BJ (cell line): ENCODE results near the gene AP2S1. TPM values are rescaled to one million over a fixed set of nuclear protein-coding genes. Genes with fewer than 3 reads are reported as not detected.

Experiments used
- CTCF ChIA-PET: fragments of 350-600 bp; formaldehyde crosslinking; extraction: SDS; loops from one replicate; lab custom pipeline; 2021; ENCODE audit warnings: antibody characterized with exemption, inconsistent platforms; lab: Yijun Ruan, JAX
- POLR2A ChIA-PET: fragments of 300-600 bp; sonication (Branson Sonifier 250); formaldehyde crosslinking; extraction: SDS; loops from one replicate; lab custom pipeline; 2021; ENCODE audit warnings: antibody characterized with exemption; lab: Charles Lee
- DNase-seq: peaks from one replicate; pipeline ENCODE4 v3.0.0-alpha.2; 2011; ENCODE audit warnings: low read depth
- H3K27me3 ChIP-seq: 2 replicates; pipeline ENCODE4 v1.6.0; 2011; ENCODE audit warnings: low read length; ENCODE audit not compliant: control insufficient read depth, insufficient read depth
- H3K36me3 ChIP-seq: 2 replicates; pipeline ENCODE4 v1.5.1; 2011; ENCODE audit warnings: low read length; ENCODE audit not compliant: control insufficient read depth, insufficient read depth
- H3K4me3 ChIP-seq: 2 replicates; pipeline ENCODE4 v1.5.1; 2011; ENCODE audit warnings: low read depth, mild to moderate bottlenecking, control low read depth, low read length
- polyA plus RNA-seq: library from polyadenylated mRNA; depleted of rRNA; stranded (reverse); fragments of >200 nt; gene quantifications from 2 replicates; pipeline ENCODE4 v1.2.3, GENCODE V29; 2011
- TF ChIP-seq, protein P1 (sequence below): IDR thresholded peaks from 2 replicates; pipeline ENCODE4 v1.5.1; 2011; ENCODE audit warnings: low read depth, mild to moderate bottlenecking, control low read depth, inconsistent platforms, low read length, moderate library complexity; ENCODE audit not compliant: insufficient read depth

AP2S1 gene
- polyA plus RNA-seq, 1 experiment = 181 TPM

DNA sequence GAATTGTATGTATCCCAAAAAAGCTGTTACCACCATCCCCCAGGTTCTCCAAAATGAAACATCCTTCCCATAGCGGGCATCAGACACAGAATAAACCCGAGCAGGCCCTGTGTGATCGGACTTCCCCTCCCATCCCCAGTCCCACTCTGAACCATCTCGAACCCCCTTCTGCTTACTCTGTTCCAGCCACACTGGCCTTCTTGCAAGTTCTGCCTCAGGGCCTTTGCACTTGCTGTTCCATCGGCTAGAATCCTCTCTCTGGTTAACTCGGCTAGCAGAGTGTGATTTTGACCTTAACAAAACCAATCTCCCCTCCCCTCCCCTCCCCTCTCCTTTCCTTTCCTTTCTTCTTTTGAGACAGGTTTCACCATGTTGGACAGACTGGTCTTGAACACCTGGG lies 15.7 kb downstream of the AP2S1 start:
- ChIA-PET CTCF (interaction anchor here (1.8 kb wide), 1 partner anchor 77 kb away, joined by 6 read pairs; no protein-coding TSS in a partner anchor), POLR2A (no interaction called here)
- H3K4me3 ChIP-seq = no peak overlapping the region
- no peaks in the 10 kb centered on the region for H3K27me3 ChIP-seq
- no peak for DNase-seq
- H3K36me3 ChIP-seq = peaks cover 13% of the 10 kb centered on the region
- TF ChIP-seq, protein P1, sequence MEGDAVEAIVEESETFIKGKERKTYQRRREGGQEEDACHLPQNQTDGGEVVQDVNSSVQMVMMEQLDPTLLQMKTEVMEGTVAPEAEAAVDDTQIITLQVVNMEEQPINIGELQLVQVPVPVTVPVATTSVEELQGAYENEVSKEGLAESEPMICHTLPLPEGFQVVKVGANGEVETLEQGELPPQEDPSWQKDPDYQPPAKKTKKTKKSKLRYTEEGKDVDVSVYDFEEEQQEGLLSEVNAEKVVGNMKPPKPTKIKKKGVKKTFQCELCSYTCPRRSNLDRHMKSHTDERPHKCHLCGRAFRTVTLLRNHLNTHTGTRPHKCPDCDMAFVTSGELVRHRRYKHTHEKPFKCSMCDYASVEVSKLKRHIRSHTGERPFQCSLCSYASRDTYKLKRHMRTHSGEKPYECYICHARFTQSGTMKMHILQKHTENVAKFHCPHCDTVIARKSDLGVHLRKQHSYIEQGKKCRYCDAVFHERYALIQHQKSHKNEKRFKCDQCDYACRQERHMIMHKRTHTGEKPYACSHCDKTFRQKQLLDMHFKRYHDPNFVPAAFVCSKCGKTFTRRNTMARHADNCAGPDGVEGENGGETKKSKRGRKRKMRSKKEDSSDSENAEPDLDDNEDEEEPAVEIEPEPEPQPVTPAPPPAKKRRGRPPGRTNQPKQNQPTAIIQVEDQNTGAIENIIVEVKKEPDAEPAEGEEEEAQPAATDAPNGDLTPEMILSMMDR = no peak

DNA sequence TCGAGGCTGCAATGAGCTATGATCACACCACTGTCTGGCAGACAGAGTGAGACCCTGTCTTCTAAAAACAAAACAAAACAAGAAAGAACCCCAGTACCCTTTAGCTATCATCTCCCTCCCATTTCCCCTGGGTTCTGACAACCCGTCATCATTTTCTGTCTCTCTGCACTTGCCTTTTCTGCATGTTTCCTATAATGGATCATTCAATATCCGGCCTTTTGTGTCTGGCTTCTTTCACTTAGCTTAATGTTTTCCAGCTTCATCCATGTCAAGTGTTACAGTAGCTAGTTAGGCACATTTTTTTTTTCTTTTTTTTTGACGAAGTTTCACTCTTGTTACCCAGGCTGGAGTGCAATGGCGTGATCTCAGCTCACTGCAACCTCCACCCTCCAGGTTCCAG lies 16.5 kb downstream of the AP2S1 start:
- DNase-seq = no peak
- TF ChIP-seq, protein P1 = no peak

DNA sequence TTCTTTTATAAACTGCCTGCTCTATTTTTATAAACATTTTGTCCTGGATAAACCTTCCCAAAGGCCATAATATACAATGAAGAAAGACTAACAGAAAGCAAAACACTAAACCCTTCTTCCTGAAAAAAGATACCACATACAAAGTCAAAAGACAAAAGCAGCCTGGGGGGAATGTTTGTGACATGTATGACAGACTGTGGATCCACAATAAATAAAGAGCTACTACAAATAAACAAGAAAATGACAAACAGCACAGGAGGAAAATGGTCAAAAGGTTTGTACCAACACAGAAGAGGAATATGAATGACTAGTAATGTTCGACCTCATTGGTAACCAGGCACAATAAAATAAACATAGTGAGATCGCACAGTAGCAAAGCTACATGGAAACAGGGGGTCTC lies 19.8 kb downstream of the AP2S1 start:
- Histone ChIP-seq H3K36me3 (no peaks in the 10 kb centered on the region), H3K4me3 (no peak overlapping the region), H3K27me3 (no peaks in the 10 kb centered on the region)
- ChIA-PET CTCF (interaction anchor here (0.7 to 2.0 kb wide), 5 partner anchors 8 to 137 kb away, joined by 3 to 8 read pairs (median 7); no protein-coding TSS in a partner anchor), POLR2A (no interaction called here)
- TF ChIP-seq, protein P1 = no peak
- no peak for DNase-seq

More for the DNA sequence above, 16.5 kb downstream of the AP2S1 start:
- H3K27me3 ChIP-seq = no peaks in the 10 kb centered on the region
- ChIA-PET CTCF (interaction anchor here (0.6 to 1.8 kb wide), 6 partner anchors 67 to 245 kb away, joined by 3 to 6 read pairs (median 3); no protein-coding TSS in a partner anchor), POLR2A (no interaction called here)
- peaks cover 10% of the 10 kb centered on the region for H3K36me3 ChIP-seq
- no peak overlapping the region for H3K4me3 ChIP-seq

DNA sequence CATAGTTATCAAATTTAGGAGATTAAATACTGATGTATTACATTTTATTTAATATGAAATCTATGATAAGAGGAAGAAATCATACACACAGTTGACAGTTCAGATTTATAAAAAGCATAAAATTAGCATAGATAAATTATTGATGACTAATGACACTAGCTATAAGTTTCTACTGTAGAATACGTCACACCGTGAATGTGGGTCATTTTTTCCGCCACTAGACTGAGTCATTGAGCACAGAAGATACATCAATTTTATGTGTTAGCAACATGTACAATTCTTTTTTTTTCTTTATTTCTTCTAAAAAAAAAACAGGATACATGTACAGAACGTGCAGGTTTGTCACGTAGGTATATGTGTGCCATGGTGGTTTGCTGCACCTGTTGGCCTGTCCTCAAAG lies 22.2 kb downstream of the AP2S1 start:
- POLR2A ChIA-PET = no interaction called here
- Histone ChIP-seq H3K36me3 (no peaks in the 10 kb centered on the region), H3K4me3 (no peak overlapping the region), H3K27me3 (no peaks in the 10 kb centered on the region)
- TF ChIP-seq, protein P1 = no peak
- CTCF ChIA-PET = no interaction called here
- no peak for DNase-seq

DNA sequence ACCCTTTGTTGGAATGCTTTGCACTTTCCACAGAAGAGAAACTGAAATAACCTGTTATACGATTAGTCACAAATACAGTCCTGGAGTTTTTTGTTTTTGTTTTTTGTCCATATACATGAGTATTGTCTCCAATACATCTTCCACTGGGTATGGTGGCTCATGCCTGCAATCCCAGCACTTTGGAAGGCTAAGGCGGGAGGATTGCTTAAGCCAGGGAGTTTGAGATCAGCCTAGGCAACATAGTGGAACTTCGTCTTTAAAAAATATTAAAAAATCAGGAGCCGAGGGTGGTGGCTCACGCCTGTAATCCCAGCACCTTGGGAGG lies 25.0 kb downstream of the AP2S1 start:
- H3K27me3 ChIP-seq = no peaks in the 10 kb centered on the region
- ChIA-PET POLR2A (no interaction called here), CTCF (no interaction called here)
- no peaks in the 10 kb centered on the region for H3K36me3 ChIP-seq
- TF ChIP-seq, protein P1 = no peak
- no peak for DNase-seq
- no peak overlapping the region for H3K4me3 ChIP-seq
